ENCODE measurements around the gene SEZ6L. TPM values are rescaled to one million over a fixed set of nuclear protein-coding genes. Genes with fewer than 3 reads are reported as not detected.

Gene SEZ6L
- total RNA-seq, 1 experiment from 2014 or later = not detected

GRCh38 chr22:26235792-26236487, 66.7 kb downstream of the SEZ6L start:
- no TSS peak for BruUV-seq (replicated peaks)
- H3K4me3 ChIP-seq (replicated peaks in 1 of 2; ENCODE audit: low read depth in 1 of 2, low read length in 2 of 2) = no peak overlapping the region
- H3K4me1 ChIP-seq (ENCODE audit: control insufficient read depth in 1 of 2, insufficient read depth in 2 of 2, low read length in 2 of 2) = no peaks in the 10 kb centered on the region
- no peaks in the 10 kb centered on the region for H3K9me2 ChIP-seq (ENCODE audit: insufficient read depth)
- no peaks in the 10 kb centered on the region for H4K20me1 ChIP-seq (ENCODE audit: insufficient read depth)
- H3K9ac ChIP-seq (ENCODE audit: low read length) = no peak overlapping the region
- RAD21 ChIA-PET (ENCODE audit: low non-redundant PET in 1 of 2, low total read pairs in 2 of 2, uncharacterized antibody in 2 of 2, unreplicated experiment in 2 of 2) = no interaction called here
- H3K4me2 ChIP-seq (ENCODE audit: low read length) = no peak overlapping the region
- no peak for DNase-seq (ENCODE audit: low read depth, low spot score)
- no peak for TF ChIP-seq MAX (IDR thresholded peaks at IDR 0.05)
- TF ChIP-seq POLR2AphosphoS5 (IDR thresholded peaks at IDR 0.05; ENCODE audit: low read depth, low read length) = no peak
- TF ChIP-seq ELF1 (IDR thresholded peaks at IDR 0.05; ENCODE audit: borderline replicate concordance, low read depth) = no peak
- no peak for TF ChIP-seq CTCF (IDR thresholded peaks at IDR 0.05 in 2 of 3, conservative IDR thresholded peaks at IDR 0.05 in 1 of 3; ENCODE audit: borderline replicate concordance in 1 of 3, insufficient read depth in 1 of 3, low read depth in 2 of 3, low read length in 2 of 3)
- TF ChIP-seq ZNF274 (IDR thresholded peaks at IDR 0.05; ENCODE audit: low read depth, low read length) = no peak
- no peak for TF ChIP-seq ZFX (IDR thresholded peaks at IDR 0.05)
- no peak for TF ChIP-seq JUND (IDR thresholded peaks at IDR 0.05)
- no peak for TF ChIP-seq CEBPB (IDR thresholded peaks at IDR 0.05; ENCODE audit: low read depth)
- TF ChIP-seq SRF (IDR thresholded peaks at IDR 0.05; ENCODE audit: low read depth) = no peak
- no peak for TF ChIP-seq CBX3 (IDR thresholded peaks at IDR 0.05; ENCODE audit: low read depth)
- TF ChIP-seq RAD21 (IDR thresholded peaks at IDR 0.05; ENCODE audit: low read depth) = no peak
- TF ChIP-seq EGR1 (IDR thresholded peaks at IDR 0.05; ENCODE audit: low read depth) = no peak
- TF ChIP-seq REST (IDR thresholded peaks at IDR 0.05; ENCODE audit: low read depth) = no peak
- no peak for TF ChIP-seq SP1 (IDR thresholded peaks at IDR 0.05; ENCODE audit: low read depth)
- no peak for TF ChIP-seq SIN3A (IDR thresholded peaks at IDR 0.05; ENCODE audit: low read depth)
- TF ChIP-seq EZH2phosphoT487 (IDR thresholded peaks at IDR 0.05; ENCODE audit: borderline replicate concordance) = no peak
- no peak for TF ChIP-seq ZBTB33 (IDR thresholded peaks at IDR 0.05; ENCODE audit: extremely low read depth, insufficient replicate concordance, low read length)
- TF ChIP-seq EZH2 (IDR thresholded peaks at IDR 0.05) = no peak
- no peak for TF ChIP-seq ATF3 (IDR thresholded peaks at IDR 0.05)
- no peaks in the 10 kb centered on the region for H3K79me2 ChIP-seq (ENCODE audit: insufficient read depth, low read length)
- intact Hi-C loops (cut with micrococcal nuclease) = no loop called here
- CTCF ChIA-PET = no interaction called here
- H3K36me3 ChIP-seq (ENCODE audit: control insufficient read depth in 1 of 2, insufficient read depth in 2 of 2, low read length in 2 of 2) = no peaks in the 10 kb centered on the region
- POLR2A ChIA-PET = no interaction called here
- no peaks in the 10 kb centered on the region for H3K9me3 ChIP-seq (ENCODE audit: control insufficient read depth in 1 of 2, insufficient read depth in 1 of 2, low read depth in 1 of 2, low read length in 2 of 2)
- no peak overlapping the region for H3K27ac ChIP-seq (ENCODE audit: low read depth, low read length)
- no peak overlapping the region for H2AFZ ChIP-seq (ENCODE audit: low read depth, low read length, poor library complexity, severe bottlenecking)
- H3K27me3 ChIP-seq (ENCODE audit: insufficient read depth, low read length) = peaks cover 73% of the 10 kb centered on the region
- no peak for ATAC-seq

Data from HCT116 (cell line).